Measurements from ENCODE around the gene MBNL3.

The MBNL3 gene, protein sequence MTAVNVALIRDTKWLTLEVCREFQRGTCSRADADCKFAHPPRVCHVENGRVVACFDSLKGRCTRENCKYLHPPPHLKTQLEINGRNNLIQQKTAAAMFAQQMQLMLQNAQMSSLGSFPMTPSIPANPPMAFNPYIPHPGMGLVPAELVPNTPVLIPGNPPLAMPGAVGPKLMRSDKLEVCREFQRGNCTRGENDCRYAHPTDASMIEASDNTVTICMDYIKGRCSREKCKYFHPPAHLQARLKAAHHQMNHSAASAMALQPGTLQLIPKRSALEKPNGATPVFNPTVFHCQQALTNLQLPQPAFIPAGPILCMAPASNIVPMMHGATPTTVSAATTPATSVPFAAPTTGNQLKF

GRCh38 chrX:132488819-132489577 lies at the start of gene MBNL3:
TSS of gene MBNL3 (minus strand) at chrX:132489038. CDS start at chrX:132439611, 49,427 bp downstream.
- DNase-seq (ENCODE audit: low read depth), result no peak
- no peak for TF ChIP-seq CTCF (conservative IDR thresholded peaks at IDR 0.05; ENCODE audit: low read depth, low read length)
- peak within 1 kb of the TSS; percentile 57 for H3K4me3 ChIP-seq (ENCODE audit: low read length)

DNA sequence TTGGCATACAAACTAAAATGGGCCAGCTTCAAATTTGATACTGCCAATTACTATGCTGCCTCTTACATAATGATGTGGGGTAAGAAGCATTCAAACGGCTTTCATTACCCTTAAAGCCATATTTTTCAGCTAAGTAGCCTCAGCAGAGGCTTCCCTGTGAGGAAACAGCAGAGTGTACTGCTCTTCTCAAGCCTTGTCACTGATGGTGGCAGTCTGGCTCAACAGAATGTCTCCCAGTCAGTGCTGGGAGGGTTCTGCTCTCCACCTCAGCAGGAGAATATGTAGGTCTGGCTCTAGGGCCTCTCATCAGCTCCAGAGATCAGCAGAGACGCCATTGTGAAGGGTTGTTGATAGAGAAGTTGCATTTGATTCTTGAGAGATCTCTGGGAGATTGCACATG lies 44.6 kb upstream of the MBNL3 start:
- DNase-seq (ENCODE audit: low read depth), result no peak
- no peak overlapping the region for H3K4me3 ChIP-seq (ENCODE audit: low read length)
- no peak for TF ChIP-seq CTCF (conservative IDR thresholded peaks at IDR 0.05; ENCODE audit: low read depth, low read length)

GRCh38 chrX:132532913-132533312 lies 44.1 kb upstream of the MBNL3 start:
- TF ChIP-seq CTCF (conservative IDR thresholded peaks at IDR 0.05; ENCODE audit: low read depth, low read length), result no peak
- no peak for DNase-seq (ENCODE audit: low read depth)
- H3K4me3 ChIP-seq (ENCODE audit: low read length), result no peak overlapping the region

DNA sequence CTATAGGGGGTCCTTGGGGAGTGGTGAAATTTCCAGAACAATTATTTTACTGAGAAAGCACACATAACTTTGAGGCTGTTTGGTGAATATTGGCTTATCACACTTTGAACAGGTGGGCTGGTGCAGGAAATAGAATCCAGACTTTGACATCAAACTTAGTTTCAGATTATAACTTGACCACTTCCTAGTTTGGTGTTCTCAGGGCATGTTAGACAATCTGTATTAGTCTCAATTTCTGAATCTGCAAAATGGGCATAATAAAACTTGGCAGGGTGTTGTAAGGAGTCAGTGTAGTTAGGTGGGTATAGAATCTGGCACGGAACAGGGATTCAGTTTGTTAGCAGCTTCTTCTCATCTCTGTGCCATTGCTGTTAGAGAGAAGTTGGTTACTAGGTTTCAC lies 43.3 kb upstream of the MBNL3 start:
- TF ChIP-seq CTCF (conservative IDR thresholded peaks at IDR 0.05; ENCODE audit: low read depth, low read length), result no peak
- DNase-seq (ENCODE audit: low read depth), result no peak

GRCh38 chrX:132520792-132521191 lies 32.0 kb upstream of the MBNL3 start:
- DNase-seq (ENCODE audit: low read depth), result no peak
- no peak for TF ChIP-seq CTCF (conservative IDR thresholded peaks at IDR 0.05; ENCODE audit: low read depth, low read length)
- H3K4me3 ChIP-seq (ENCODE audit: low read length), result no peak overlapping the region

More for the DNA sequence above, 43.3 kb upstream of the MBNL3 start:
- no peak overlapping the region for H3K4me3 ChIP-seq (ENCODE audit: low read length)

DNA sequence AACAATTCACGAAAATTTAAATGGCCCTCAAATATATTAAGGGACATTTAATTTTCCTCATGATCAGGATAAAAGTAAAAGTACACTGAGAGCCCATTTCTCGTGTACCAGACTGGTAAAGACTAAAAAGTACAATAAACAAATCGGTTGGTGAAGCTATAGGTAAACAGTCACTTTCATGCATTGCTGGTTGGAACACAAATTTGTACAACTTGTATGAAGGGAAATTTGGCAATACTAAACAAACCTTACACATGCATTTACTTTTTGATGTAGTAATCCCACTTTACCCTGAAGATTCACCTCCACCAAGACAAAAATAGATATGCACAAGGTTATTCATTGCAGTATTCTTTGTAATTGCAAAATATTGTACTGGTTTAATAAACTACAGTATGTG lies 31.4 kb upstream of the MBNL3 start:
- no peak for TF ChIP-seq CTCF (conservative IDR thresholded peaks at IDR 0.05; ENCODE audit: low read depth, low read length)
- no peak overlapping the region for H3K4me3 ChIP-seq (ENCODE audit: low read length)
- no peak for DNase-seq (ENCODE audit: low read depth)
